Nasal cavity respiratory epithelium epithelial cell of viscerocranial mucosa (primary cell): ENCODE data around the gene FAM83D. TPM values are rescaled to one million over a fixed set of nuclear protein-coding genes. Genes with fewer than 3 reads are reported as not detected.

ENCODE experiments used
- total RNA-seq: library from RNA; depleted of rRNA; stranded (reverse); fragments of >200 nt; gene quantifications from 2 replicates; pipeline ENCODE4 v1.2.3, GENCODE V29; 2014

FAM83D gene, protein sequence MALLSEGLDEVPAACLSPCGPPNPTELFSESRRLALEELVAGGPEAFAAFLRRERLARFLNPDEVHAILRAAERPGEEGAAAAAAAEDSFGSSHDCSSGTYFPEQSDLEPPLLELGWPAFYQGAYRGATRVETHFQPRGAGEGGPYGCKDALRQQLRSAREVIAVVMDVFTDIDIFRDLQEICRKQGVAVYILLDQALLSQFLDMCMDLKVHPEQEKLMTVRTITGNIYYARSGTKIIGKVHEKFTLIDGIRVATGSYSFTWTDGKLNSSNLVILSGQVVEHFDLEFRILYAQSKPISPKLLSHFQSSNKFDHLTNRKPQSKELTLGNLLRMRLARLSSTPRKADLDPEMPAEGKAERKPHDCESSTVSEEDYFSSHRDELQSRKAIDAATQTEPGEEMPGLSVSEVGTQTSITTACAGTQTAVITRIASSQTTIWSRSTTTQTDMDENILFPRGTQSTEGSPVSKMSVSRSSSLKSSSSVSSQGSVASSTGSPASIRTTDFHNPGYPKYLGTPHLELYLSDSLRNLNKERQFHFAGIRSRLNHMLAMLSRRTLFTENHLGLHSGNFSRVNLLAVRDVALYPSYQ
- total RNA-seq: 0.78 and 1.7 TPM in 2 replicates

DNA sequence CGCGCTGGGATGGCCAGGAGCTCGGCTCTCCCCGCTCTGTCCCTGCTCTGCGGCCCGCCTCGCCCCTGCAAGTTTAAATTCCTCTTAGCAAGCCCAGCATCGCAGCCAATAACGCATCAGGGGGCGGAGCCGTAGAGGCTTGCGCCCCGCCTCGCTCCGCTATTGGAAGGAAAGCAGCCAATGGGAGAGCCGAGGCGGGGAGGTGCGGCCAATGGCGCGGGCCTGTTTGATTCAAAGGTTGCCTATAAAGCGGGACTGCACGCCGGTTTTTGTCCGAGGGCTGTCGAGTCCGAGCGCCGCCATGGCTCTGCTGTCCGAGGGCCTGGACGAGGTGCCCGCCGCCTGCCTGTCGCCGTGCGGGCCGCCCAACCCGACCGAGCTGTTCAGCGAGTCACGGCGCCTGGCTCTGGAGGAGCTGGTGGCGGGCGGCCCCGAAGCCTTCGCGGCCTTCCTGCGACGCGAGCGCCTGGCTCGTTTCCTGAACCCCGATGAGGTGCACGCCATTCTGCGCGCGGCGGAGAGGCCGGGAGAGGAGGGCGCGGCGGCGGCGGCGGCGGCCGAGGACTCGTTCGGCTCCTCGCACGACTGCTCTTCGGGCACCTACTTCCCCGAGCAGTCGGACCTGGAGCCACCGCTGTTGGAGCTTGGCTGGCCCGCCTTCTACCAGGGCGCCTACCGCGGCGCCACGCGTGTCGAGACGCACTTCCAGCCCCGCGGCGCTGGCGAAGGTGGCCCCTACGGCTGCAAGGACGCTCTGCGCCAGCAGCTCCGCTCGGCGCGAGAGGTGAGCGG is at the start of gene FAM83D:
TSS of gene FAM83D (plus strand) at position 276 of the 792 bp plus-strand sequence. CDS start at position 302, 26 bp downstream.

DNA sequence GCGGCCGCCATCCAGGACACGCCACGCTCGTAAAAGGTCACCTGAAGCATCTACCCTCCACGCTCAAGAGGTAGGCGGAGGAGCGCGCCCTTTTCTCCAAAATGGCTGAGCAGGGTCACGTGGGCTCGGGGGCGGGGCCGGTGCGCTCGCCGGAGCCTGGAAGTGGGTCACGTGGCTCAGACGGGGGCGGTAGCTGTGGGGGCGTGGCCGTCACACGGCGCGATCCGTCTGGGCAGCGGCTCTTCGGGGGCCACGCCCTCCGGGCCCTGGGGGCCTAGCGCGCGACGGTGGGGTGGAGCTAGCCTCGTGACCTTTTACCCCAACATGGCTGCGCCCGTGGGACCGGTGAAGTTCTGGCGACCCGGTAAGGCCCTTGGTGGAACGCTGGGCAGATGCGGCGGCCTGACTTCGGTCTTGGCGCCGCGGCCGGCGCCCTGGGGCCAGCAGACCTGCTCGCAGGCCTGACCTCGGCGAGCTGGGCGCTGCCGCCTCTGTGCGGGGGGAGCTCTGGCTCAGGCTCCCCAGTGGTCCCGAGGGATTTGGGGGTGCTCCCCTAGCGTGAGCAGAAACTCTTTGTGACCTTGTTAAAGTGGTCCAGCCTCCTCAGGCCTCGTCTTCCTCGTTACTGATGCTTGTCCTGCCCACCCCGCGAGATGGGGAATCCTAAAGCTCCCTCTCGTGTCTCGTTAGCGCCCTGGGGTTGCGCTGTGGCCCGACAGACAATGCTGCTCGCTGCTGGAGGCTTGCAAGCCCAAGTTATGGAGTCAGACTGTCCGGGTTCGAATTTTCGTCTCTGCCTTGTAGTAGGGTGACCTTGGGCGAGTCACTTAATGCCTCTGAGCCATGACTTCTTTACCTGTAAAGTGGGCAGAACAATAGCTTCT is 36.1 kb downstream of the FAM83D start, which contains the start of gene DHX35:
TSS of gene DHX35 (plus strand) at position 301 of the 884 bp plus-strand sequence. CDS start at position 325, 24 bp downstream.

Other genes with a start within 250 kb of the FAM83D start
- not detected in 2 replicates for gene SLC32A1, start 201.9 kb upstream of the FAM83D start, total RNA-seq
- gene ACTR5, start 178.0 kb upstream of the FAM83D start, total RNA-seq: 10.3 and 14.0 TPM in 2 replicates
- gene PPP1R16B, start 120.7 kb upstream of the FAM83D start, total RNA-seq: under 0.01 and 0.21 TPM in 2 replicates
- gene DHX35, start 35.9 kb downstream of the FAM83D start, total RNA-seq: 9.9 and 11.1 TPM in 2 replicates